GM23338 (cell line): Measurements from ENCODE around the gene STK39. TPM values are rescaled to one million over a fixed set of nuclear protein-coding genes. Genes with fewer than 3 reads are reported as not detected.

Experiments
- ATAC-seq: fragments of 200-7000 bp; cut with Tn5 transposase; 3 replicates; pipeline ENCODE4 v1.9.1; 2020
- DNase-seq: peaks from one replicate; pipeline ENCODE4 v3.0.0-alpha.2; 2015; ENCODE audit warnings: low spot score
- H2AFZ ChIP-seq: fragments of 200-600 bp; sonication (generic); 2 replicates; pipeline ENCODE4 v1.8.0; 2016; ENCODE audit warnings: antibody characterized with exemption, mild to moderate bottlenecking, moderate library complexity
- H3F3A ChIP-seq: fragments of 200-600 bp; sonication (generic); replicated peaks from 2 replicates; pipeline ENCODE4 v1.8.0; 2017; ENCODE audit warnings: antibody characterized with exemption, mixed run types, low read depth
- H3K27ac ChIP-seq: fragments of 200-600 bp; sonication (generic); 2 replicates; pipeline ENCODE4 v1.6.1; 2016; ENCODE audit warnings: low read depth
- H3K27me3 ChIP-seq: fragments of 200-600 bp; sonication (generic); 2 replicates; pipeline ENCODE4 v1.8.0; 2016; ENCODE audit warnings: mild to moderate bottlenecking, mixed run types, moderate library complexity; ENCODE audit not compliant: insufficient read depth
- H3K36me3 ChIP-seq: fragments of 200-600 bp; sonication (generic); 2 replicates; pipeline ENCODE4 v1.8.0; 2016; ENCODE audit warnings: mild to moderate bottlenecking; ENCODE audit not compliant: insufficient read depth
- H3K4me1 ChIP-seq: fragments of 200-600 bp; sonication (generic); 2 replicates; pipeline ENCODE4 v1.8.0; 2016; ENCODE audit warnings: mild to moderate bottlenecking, moderate library complexity; ENCODE audit not compliant: insufficient read depth
- H3K4me2 ChIP-seq: fragments of 200-600 bp; sonication (generic); 2 replicates; pipeline ENCODE4 v1.7.1; 2017; ENCODE audit warnings: mixed run types
- H3K4me3 ChIP-seq: fragments of 200-600 bp; sonication (generic); 2 replicates; pipeline ENCODE4 v1.6.1; 2016; ENCODE audit warnings: mixed run types
- H3K79me2 ChIP-seq: fragments of 200-600 bp; sonication (generic); replicated peaks from 2 replicates; pipeline ENCODE4 v1.8.0; 2017; ENCODE audit warnings: mild to moderate bottlenecking; ENCODE audit not compliant: insufficient read depth
- H3K9me2 ChIP-seq: fragments of 200-600 bp; sonication (generic); 2 replicates; pipeline ENCODE4 v1.8.0; 2017; ENCODE audit not compliant: insufficient read depth
- H4K20me1 ChIP-seq: fragments of 200-600 bp; sonication (generic); replicated peaks from 2 replicates; pipeline ENCODE4 v1.8.0; 2017; ENCODE audit warnings: mild to moderate bottlenecking; ENCODE audit not compliant: insufficient read depth
- H3K27ac Mint-ChIP-seq: 2 replicates; pipeline ENCODE4 v1.8.0; 2020; ENCODE audit warnings: inconsistent platforms, mild to moderate bottlenecking, moderate library complexity, mixed read lengths
- H3K27me3 Mint-ChIP-seq: 3 replicates; pipeline ENCODE4 v1.8.0; 2022; ENCODE audit warnings: low read depth, mild to moderate bottlenecking, moderate library complexity, mixed read lengths, inconsistent platforms; ENCODE audit not compliant: insufficient read depth, poor library complexity
- H3K36me3 Mint-ChIP-seq: 3 replicates; pipeline ENCODE4 v1.8.0; 2021; ENCODE audit warnings: low read depth, mild to moderate bottlenecking, inconsistent platforms, moderate library complexity, mixed read lengths
- H3K4me1 Mint-ChIP-seq: 3 replicates; pipeline ENCODE4 v1.8.0; 2020; ENCODE audit warnings: mild to moderate bottlenecking, inconsistent platforms, mixed read lengths
- H3K4me3 Mint-ChIP-seq: 3 replicates; pipeline ENCODE4 v1.8.0; 2021; ENCODE audit warnings: moderate library complexity, mild to moderate bottlenecking, inconsistent platforms, mixed read lengths
- H3K9me3 Mint-ChIP-seq: 3 replicates; pipeline ENCODE4 v1.8.0; 2020; ENCODE audit warnings: moderate library complexity, mild to moderate bottlenecking, inconsistent platforms, mixed read lengths
- CREB1 ChIP-seq: fragments of 250-450 bp; sonication (Bioruptor Pico); IDR thresholded peaks from 2 replicates; pipeline ENCODE4 v1.5.0; 2020; ENCODE audit warnings: low read depth, mild to moderate bottlenecking, moderate library complexity
- CTCF ChIP-seq, 2 experiments: fragments of 200-600 bp in 1 of 2; sonication (generic) in 1 of 2; conservative IDR thresholded peaks; 2 replicates each; pipeline versions ENCODE4 v1.5.1 to v1.6.1; 2016 to 2017; ENCODE audit warnings: antibody characterized with exemption in 2 of 2, low read depth in 2 of 2, mild to moderate bottlenecking in 2 of 2, moderate library complexity in 1 of 2
- ETS1 ChIP-seq: IDR thresholded peaks from 2 replicates; pipeline ENCODE4 v1.6.1; 2016; ENCODE audit warnings: antibody characterized with exemption
- EZH2 ChIP-seq: fragments of 200-600 bp; sonication (generic); IDR thresholded peaks from one replicate; pipeline ENCODE4 v1.8.0; 2017; ENCODE audit warnings: antibody characterized with exemption, mild to moderate bottlenecking, low read depth; ENCODE audit not compliant: unreplicated experiment
- JUNB ChIP-seq: IDR thresholded peaks from one replicate; pipeline ENCODE4 v1.6.1; 2016; ENCODE audit warnings: antibody characterized with exemption; ENCODE audit not compliant: unreplicated experiment
- NANOG ChIP-seq: IDR thresholded peaks from 2 replicates; pipeline ENCODE4 v1.6.1; 2016; ENCODE audit warnings: antibody characterized with exemption, borderline replicate concordance
- POLR2AphosphoS5 ChIP-seq: IDR thresholded peaks from 2 replicates; pipeline ENCODE4 v1.6.1; 2016; ENCODE audit warnings: antibody characterized with exemption, low read depth
- ZNF114 ChIP-seq: fragments of 250-450 bp; sonication (Bioruptor Pico); IDR thresholded peaks from 2 replicates; pipeline ENCODE4 v1.5.0; 2020; ENCODE audit warnings: mild to moderate bottlenecking, moderate library complexity
- ZNF331 ChIP-seq: fragments of 250-450 bp; sonication (Bioruptor Pico); IDR thresholded peaks from 2 replicates; pipeline ENCODE4 v1.5.0; 2020; ENCODE audit warnings: low read depth, mild to moderate bottlenecking, moderate library complexity
- ZNF462 ChIP-seq: fragments of 250-450 bp; sonication (Bioruptor Pico); IDR thresholded peaks from 2 replicates; pipeline ENCODE4 v1.5.0; 2020; ENCODE audit warnings: mild to moderate bottlenecking, moderate library complexity
- polyA plus RNA-seq: library from polyadenylated mRNA; unstranded; fragments of >200 nt; fragmentation: Nextera tagmentation; extraction: Ambion mirVana; gene quantifications from 2 replicates; pipeline ENCODE4 v1.2.1, GENCODE V29; 2016
- total RNA-seq: library from RNA; depleted of rRNA; stranded (reverse); fragments of >200 nt; shearing (Covaris generic); gene quantifications from 2 replicates; pipeline ENCODE4 v1.2.3, GENCODE V29; 2014

The STK39 gene
- total and polyA plus RNA-seq, 2 experiments from 2014 or later = 9.5 to 16.9 TPM

GRCh38 chr2:168176402-168176801 is 71.0 kb downstream of the STK39 start (continued):
- TF ChIP-seq EZH2 (no peak), JUNB (no peak), POLR2AphosphoS5 (no peak), ETS1 (no peak), CTCF (conservative IDR thresholded peaks at IDR 0.05; ENCODE audit: low read depth in 2 of 2) (no peak), NANOG (no peak), ZNF331 (CRISPR knock-in tag) (no peak)

GRCh38 chr2:168175469-168175868 is 71.9 kb downstream of the STK39 start:
- no peak overlapping the region for H3K4me2 ChIP-seq
- Mint-ChIP-seq H3K27me3 (no peaks in the 10 kb centered on the region), H3K4me1 (peaks cover 38% of the 10 kb centered on the region), H3K9me3 (no peaks in the 10 kb centered on the region), H3K27ac (no peak overlapping the region), H3K36me3 (no peaks in the 10 kb centered on the region), H3K4me3 (no peak overlapping the region)
- no peaks in the 10 kb centered on the region for H3K27me3 ChIP-seq
- DNase-seq = no peak
- H3K9me2 ChIP-seq = no peaks in the 10 kb centered on the region
- no peaks in the 10 kb centered on the region for H3F3A ChIP-seq
- no peak overlapping the region for H3K27ac ChIP-seq
- ATAC-seq = no peak
- no peaks in the 10 kb centered on the region for H3K79me2 ChIP-seq
- H3K36me3 ChIP-seq = no peaks in the 10 kb centered on the region
- H4K20me1 ChIP-seq = no peaks in the 10 kb centered on the region
- H2AFZ ChIP-seq = no peak overlapping the region
- peaks cover 17% of the 10 kb centered on the region for H3K4me1 ChIP-seq
- H3K4me3 ChIP-seq = no peak overlapping the region
- TF ChIP-seq ZNF114 = no peak
- TF ChIP-seq ZNF331 (CRISPR knock-in tag) = no peak
- no peak for TF ChIP-seq CREB1 (CRISPR knock-in tag)
- no peak for TF ChIP-seq EZH2
- TF ChIP-seq ZNF462 = no peak
- no peak for TF ChIP-seq NANOG
- no peak for TF ChIP-seq CTCF (conservative IDR thresholded peaks at IDR 0.05; ENCODE audit: low read depth in 2 of 2)
- TF ChIP-seq POLR2AphosphoS5 = no peak
